Mesodermal cell (in vitro differentiated cells): ENCODE measurements around the gene KLKB1.
"Not testable (repeated sequence)": the region's sequence is repeated elsewhere in the genome, so short reads cannot be mapped to it uniquely, and the experiment has no call there.

Experiments used
- H3K27ac ChIP-seq: 2 replicates; pipeline ENCODE4 v1.7.0; 2013; ENCODE audit warnings: mild to moderate bottlenecking, low read depth, low read length, moderate library complexity; ENCODE audit not compliant: severe bottlenecking
- H3K36me3 ChIP-seq: 2 replicates; pipeline ENCODE4 v1.7.1; 2013; ENCODE audit warnings: mild to moderate bottlenecking, low read length, moderate library complexity; ENCODE audit not compliant: control insufficient read depth, insufficient read depth
- H3K4me1 ChIP-seq: one replicate; pipeline ENCODE4 v1.7.1; 2013; ENCODE audit warnings: mild to moderate bottlenecking, low read length; ENCODE audit not compliant: insufficient read depth, control insufficient read depth, poor library complexity, severe bottlenecking
- H3K4me3 ChIP-seq: 2 replicates; pipeline ENCODE4 v1.7.0; 2013; ENCODE audit warnings: low read length, control low read depth, mild to moderate bottlenecking; ENCODE audit not compliant: insufficient read depth, poor library complexity, severe bottlenecking; ENCODE audit errors: extremely low read depth
- H3K9me3 ChIP-seq: 2 replicates; pipeline ENCODE4 v1.7.1; 2013; ENCODE audit warnings: mild to moderate bottlenecking, low read length, moderate library complexity; ENCODE audit not compliant: control insufficient read depth
- WGBS, 2 experiments: methylation state at CpG; one replicate each; pipeline ENCODE4 v1.1.5; 2013; ENCODE audit warnings: missing lambda C conversion rate in 2 of 2; ENCODE audit not compliant: insufficient coverage in 2 of 2; 5-methylcytosine and 5-hydroxymethylcytosine counted together

KLKB1 gene

DNA sequence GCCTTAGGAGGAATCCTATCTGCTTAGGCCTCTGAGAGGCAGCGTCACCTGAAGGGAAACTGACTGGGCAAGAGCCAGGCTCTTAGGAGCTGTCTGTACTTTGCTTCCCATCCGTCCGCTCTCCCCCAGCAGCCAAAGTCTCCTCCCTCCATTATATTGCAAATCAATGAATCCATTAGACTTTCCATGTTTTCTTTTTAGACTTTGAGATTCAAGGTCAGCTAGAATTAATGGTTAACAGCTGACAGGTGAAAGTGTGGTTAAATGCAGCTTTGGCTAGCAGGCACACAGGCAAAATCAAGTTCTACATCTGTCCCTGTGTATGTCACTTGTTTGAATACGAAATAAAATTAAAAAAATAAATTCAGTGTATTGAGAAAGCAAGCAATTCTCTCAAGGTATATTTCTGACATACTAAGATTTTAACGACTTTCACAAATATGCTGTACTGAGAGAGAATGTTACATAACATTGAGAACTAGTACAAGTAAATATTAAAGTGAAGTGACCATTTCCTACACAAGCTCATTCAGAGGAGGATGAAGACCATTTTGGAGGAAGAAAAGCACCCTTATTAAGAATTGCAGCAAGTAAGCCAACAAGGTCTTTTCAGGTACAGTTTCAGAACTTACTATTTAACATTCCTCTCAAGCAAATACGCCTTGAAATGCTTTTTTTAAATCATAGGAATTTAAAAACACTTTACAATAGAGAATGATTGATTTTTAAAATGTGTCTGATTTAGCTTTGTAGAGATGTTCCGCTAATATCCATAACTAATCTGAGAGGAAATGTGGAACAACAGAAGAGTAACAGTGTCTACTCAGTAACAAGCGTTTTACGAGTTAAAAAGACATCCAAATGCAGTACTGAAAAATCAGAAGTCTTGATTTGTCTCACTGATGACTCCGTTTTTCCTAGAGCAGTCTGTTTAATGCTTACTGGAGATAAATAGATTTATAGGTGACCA lies 38.7 kb downstream of the KLKB1 start, which contains the start of gene F11:
Gene F11, plus strand, starts transcription at position 507 of the 970 bp plus-strand sequence. CDS start 948 bp downstream, outside the sequence.
- H3K9me3 ChIP-seq: no peaks in the 10 kb centered on the region

GRCh38 chr4:186266729-186267456 lies 39.6 kb downstream of the KLKB1 start:
- Histone ChIP-seq H3K4me1 (peaks cover 9% of the 10 kb centered on the region), H3K4me3 (no peak overlapping the region), H3K9me3 (no peaks in the 10 kb centered on the region), H3K36me3 (no peaks in the 10 kb centered on the region), H3K27ac (peak overlapping the region; percentile 32)
- WGBS, 2 experiments: 0 to 2% methylated on average over 1 to 5 of the region's 8 CpGs

More for the DNA sequence above, 38.7 kb downstream of the KLKB1 start, which contains the start of gene F11:
- Histone ChIP-seq H3K4me3 (no peak within 1 kb of the TSS), H3K27ac (peak within 1 kb of the TSS; percentile 32), H3K4me1 (peaks cover 9% of the 10 kb centered on the region), H3K36me3 (no peaks in the 10 kb centered on the region)
- 47 to 100% methylated on average over 1 to 3 of the region's 10 CpGs for WGBS, 2 experiments

DNA sequence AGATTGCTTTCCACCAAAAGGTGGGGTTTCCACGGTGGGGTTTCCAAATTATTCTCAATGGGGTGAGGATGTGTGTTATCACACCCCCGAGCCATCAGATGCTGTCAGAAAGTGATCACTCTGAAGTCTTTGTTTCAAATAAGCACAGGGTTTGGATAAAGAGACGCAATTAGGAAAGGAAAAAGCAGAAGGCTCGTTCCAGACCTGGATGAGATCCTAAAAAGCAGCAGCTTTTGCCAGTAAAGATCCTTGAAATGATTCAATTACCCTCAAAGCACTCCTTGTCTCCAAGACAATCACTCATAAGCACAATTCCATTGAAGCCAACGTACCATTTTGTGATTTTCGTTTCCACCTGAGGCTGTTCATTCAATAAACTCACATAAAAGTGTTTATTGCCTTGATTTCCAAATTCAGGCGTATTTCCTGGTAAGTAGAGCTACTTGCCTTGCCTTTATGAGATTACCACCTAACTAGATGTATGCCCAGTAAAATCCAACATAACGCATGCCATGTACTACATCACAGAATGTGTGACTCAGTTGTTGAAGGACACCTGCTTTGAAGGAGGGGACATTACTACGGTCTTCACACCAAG lies 43.9 kb downstream of the KLKB1 start:
- Histone ChIP-seq H3K4me1 (peaks cover 3% of the 10 kb centered on the region), H3K27ac (no peak overlapping the region), H3K4me3 (no peak overlapping the region), H3K36me3 (no peaks in the 10 kb centered on the region), H3K9me3 (no peaks in the 10 kb centered on the region)
- WGBS, 2 experiments: 91 to 93% methylated on average over 8 of the region's 9 CpGs

GRCh38 chr4:186272699-186273391 lies 45.5 kb downstream of the KLKB1 start:
- Histone ChIP-seq H3K27ac (no peak overlapping the region), H3K36me3 (no peaks in the 10 kb centered on the region), H3K4me1 (no peaks in the 10 kb centered on the region), H3K4me3 (no peak overlapping the region), H3K9me3 (no peaks in the 10 kb centered on the region)
- 82% methylated on average over 1 of the region's 4 CpGs; no CpG with 5 or more reads in 1 of the 2 experiments for WGBS, 2 experiments

GRCh38 chr4:186273392-186273789 lies 46.1 kb downstream of the KLKB1 start:
- H3K27ac ChIP-seq, H3K9me3 ChIP-seq, H3K4me1 ChIP-seq, H3K36me3 ChIP-seq, H3K4me3 ChIP-seq: not testable (repeated sequence)
- WGBS, 2 experiments: 96 to 100% methylated on average over 3 to 5 of the region's 5 CpGs

DNA sequence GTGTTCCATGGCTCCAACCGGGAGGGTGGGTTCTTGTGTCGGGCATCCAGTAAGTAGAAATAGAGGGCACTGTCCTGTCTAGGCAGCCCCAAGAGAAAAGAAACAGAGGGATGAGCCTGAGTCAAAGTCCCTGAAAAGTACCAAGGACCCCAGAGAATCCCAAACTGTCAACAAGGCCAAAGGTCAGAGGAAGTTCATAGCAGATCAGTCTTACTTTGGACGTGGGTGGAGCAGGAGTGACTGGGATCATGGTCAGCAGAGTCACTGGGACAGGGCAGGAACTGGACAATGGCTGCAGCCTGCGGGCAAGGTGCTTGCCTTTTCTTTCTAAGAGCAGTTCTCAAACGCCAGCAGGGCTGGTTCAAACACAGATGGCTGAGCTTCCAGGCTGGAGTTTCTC lies 56.0 kb downstream of the KLKB1 start:
- Histone ChIP-seq H3K4me1 (no peaks in the 10 kb centered on the region), H3K4me3 (no peak overlapping the region), H3K27ac (no peak overlapping the region), H3K9me3 (no peaks in the 10 kb centered on the region), H3K36me3 (no peaks in the 10 kb centered on the region)
- 78 to 88% methylated on average over 4 to 5 of the region's 5 CpGs for WGBS, 2 experiments

DNA sequence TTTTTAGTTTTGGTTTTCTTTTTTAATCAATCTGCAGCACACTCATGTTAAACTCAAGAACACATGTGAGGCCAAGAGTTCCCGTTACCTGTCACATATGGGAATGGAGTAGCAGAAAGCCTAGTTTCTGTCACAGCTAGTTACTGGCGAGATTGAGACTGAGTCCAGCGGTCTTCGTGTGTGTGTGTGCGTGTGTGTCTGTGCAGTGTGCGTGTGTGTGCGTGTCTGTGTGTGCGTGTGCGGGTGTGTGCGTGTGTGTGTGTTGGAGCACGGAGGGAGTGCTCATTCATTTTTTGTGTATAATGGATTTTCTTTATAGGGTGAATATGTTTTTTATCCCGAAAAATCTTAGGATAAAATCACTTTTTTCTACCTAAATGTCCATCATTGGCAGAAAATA lies 57.8 kb downstream of the KLKB1 start:
- Histone ChIP-seq H3K36me3 (no peaks in the 10 kb centered on the region), H3K9me3 (no peaks in the 10 kb centered on the region)
- WGBS, 2 experiments: 97 to 100% methylated on average over 4 to 9 of the region's 12 CpGs

GRCh38 chr4:186286581-186286980 lies 59.3 kb downstream of the KLKB1 start:
- Histone ChIP-seq H3K27ac (no peak overlapping the region), H3K4me3 (no peak overlapping the region), H3K9me3 (no peaks in the 10 kb centered on the region), H3K4me1 (no peaks in the 10 kb centered on the region), H3K36me3 (no peaks in the 10 kb centered on the region)
- 100% methylated on average over 1 to 2 of the region's 3 CpGs for WGBS, 2 experiments

More for the DNA sequence above, 57.8 kb downstream of the KLKB1 start:
- H3K4me1 ChIP-seq: no peaks in the 10 kb centered on the region
- H3K27ac ChIP-seq: no peak overlapping the region
- no peak overlapping the region for H3K4me3 ChIP-seq

GRCh38 chr4:186291256-186291890 lies 64.1 kb downstream of the KLKB1 start:
- H3K27ac ChIP-seq: no peak overlapping the region
- 91 to 98% methylated on average over 6 of the region's 10 CpGs for WGBS, 2 experiments
- H3K4me3 ChIP-seq: no peak overlapping the region
- no peaks in the 10 kb centered on the region for H3K4me1 ChIP-seq
- H3K36me3 ChIP-seq: no peaks in the 10 kb centered on the region
- no peaks in the 10 kb centered on the region for H3K9me3 ChIP-seq

DNA sequence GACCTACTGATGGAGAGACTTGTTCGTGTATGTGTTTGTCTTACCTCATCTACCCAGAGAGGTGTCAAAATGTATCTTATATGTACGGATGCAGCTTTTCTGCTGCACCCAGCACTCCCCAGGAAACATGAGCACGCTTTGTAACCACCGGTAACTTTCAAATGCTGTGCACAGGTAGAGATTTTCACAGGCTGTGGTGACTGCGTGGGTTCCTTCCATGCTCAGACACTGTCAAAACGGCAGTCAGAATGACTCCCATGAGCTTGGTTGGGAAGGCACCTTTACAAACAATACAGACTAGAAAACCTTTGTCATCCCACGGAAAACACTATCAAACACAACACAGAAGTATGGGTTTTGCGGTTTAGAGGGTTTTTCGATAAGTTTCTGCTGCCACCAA lies 66.9 kb downstream of the KLKB1 start:
- no peaks in the 10 kb centered on the region for H3K9me3 ChIP-seq
- 95 to 100% methylated on average over 4 to 5 of the region's 9 CpGs for WGBS, 2 experiments
- no peak overlapping the region for H3K4me3 ChIP-seq
- no peaks in the 10 kb centered on the region for H3K4me1 ChIP-seq
- H3K36me3 ChIP-seq: no peaks in the 10 kb centered on the region
- no peak overlapping the region for H3K27ac ChIP-seq
